Measurements from ENCODE around the gene FMN1. TPM values are rescaled to one million over a fixed set of nuclear protein-coding genes. Genes with fewer than 3 reads are reported as not detected.

FMN1 gene
- total RNA-seq, 1 experiment from 2014 or later = 3.9 TPM

DNA sequence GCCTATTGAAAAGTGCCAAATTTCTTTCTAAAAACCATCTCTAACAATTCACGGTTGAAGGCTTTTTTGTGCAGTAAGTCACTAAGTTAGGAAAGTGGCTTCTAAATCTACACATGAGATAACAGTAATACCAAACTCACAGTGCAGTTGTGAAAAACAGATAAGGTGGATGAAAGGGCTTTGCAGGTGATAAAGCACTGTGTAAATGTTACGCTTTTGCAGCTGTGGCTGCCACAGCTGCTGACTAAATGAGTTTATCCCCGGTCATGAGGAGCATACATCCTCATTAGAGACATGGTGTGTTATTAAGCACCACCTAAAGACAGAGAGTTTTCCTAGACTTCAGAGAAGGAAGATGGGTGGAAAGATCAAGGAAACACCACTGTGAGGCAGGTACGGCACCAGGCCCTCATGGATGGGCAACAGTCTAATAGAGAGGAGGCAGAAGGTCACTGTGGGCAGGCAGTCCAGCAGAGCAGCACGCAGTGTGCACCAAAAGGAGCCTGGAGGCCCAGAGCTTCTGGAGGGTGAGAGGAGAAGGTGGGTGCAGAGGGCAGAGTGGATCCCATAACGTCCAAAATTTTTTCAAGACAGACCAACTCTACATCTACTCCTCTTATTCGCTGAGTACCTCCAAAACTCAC is 68.5 kb downstream of the FMN1 start:
- ChIA-PET POLR2A (no interaction called here), CTCF (no interaction called here)
- Histone ChIP-seq H3K27ac (ENCODE audit: low read length) (peak overlapping the region; percentile 58; the same call in 1 of the 2 replicates), H3K27me3 (ENCODE audit: control insufficient read depth, insufficient read depth, low read length) (no peaks in the 10 kb centered on the region), H3K36me3 (ENCODE audit: control insufficient read depth, insufficient read depth, low read length) (no peaks in the 10 kb centered on the region), H3K4me1 (ENCODE audit: control insufficient read depth, insufficient read depth, low read length) (0 out of 2 replicates have a peak, but pooled peaks cover 9% of the 10 kb centered on the region), H3K9me3 (ENCODE audit: control insufficient read depth, insufficient read depth, low read depth, low read length) (no peaks in the 10 kb centered on the region), H3K4me3 (ENCODE audit: low read depth in 2 of 2, low read length in 2 of 2) (no peak overlapping the region)
- ATAC-seq (peak; percentile 63), DNase-seq (ENCODE audit: low read depth, low spot score) (no peak)
- intact Hi-C loops (cut with micrococcal nuclease; ENCODE audit: unreplicated experiment) = no loop called here
- TF ChIP-seq, protein P1, sequence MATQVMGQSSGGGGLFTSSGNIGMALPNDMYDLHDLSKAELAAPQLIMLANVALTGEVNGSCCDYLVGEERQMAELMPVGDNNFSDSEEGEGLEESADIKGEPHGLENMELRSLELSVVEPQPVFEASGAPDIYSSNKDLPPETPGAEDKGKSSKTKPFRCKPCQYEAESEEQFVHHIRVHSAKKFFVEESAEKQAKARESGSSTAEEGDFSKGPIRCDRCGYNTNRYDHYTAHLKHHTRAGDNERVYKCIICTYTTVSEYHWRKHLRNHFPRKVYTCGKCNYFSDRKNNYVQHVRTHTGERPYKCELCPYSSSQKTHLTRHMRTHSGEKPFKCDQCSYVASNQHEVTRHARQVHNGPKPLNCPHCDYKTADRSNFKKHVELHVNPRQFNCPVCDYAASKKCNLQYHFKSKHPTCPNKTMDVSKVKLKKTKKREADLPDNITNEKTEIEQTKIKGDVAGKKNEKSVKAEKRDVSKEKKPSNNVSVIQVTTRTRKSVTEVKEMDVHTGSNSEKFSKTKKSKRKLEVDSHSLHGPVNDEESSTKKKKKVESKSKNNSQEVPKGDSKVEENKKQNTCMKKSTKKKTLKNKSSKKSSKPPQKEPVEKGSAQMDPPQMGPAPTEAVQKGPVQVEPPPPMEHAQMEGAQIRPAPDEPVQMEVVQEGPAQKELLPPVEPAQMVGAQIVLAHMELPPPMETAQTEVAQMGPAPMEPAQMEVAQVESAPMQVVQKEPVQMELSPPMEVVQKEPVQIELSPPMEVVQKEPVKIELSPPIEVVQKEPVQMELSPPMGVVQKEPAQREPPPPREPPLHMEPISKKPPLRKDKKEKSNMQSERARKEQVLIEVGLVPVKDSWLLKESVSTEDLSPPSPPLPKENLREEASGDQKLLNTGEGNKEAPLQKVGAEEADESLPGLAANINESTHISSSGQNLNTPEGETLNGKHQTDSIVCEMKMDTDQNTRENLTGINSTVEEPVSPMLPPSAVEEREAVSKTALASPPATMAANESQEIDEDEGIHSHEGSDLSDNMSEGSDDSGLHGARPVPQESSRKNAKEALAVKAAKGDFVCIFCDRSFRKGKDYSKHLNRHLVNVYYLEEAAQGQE (IDR thresholded peaks at IDR 0.05; ENCODE audit: insufficient read depth in 1 of 2, low read depth in 2 of 2, low read length in 1 of 2) = no peak
- no peak for TF ChIP-seq TCF7L2 (IDR thresholded peaks at IDR 0.05; ENCODE audit: low read depth, low read length)
- TF ChIP-seq POLR2AphosphoS5 (IDR thresholded peaks at IDR 0.05; ENCODE audit: low read depth, low read length) = no peak
- TF ChIP-seq, protein P2, sequence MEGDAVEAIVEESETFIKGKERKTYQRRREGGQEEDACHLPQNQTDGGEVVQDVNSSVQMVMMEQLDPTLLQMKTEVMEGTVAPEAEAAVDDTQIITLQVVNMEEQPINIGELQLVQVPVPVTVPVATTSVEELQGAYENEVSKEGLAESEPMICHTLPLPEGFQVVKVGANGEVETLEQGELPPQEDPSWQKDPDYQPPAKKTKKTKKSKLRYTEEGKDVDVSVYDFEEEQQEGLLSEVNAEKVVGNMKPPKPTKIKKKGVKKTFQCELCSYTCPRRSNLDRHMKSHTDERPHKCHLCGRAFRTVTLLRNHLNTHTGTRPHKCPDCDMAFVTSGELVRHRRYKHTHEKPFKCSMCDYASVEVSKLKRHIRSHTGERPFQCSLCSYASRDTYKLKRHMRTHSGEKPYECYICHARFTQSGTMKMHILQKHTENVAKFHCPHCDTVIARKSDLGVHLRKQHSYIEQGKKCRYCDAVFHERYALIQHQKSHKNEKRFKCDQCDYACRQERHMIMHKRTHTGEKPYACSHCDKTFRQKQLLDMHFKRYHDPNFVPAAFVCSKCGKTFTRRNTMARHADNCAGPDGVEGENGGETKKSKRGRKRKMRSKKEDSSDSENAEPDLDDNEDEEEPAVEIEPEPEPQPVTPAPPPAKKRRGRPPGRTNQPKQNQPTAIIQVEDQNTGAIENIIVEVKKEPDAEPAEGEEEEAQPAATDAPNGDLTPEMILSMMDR (IDR thresholded peaks at IDR 0.05) = no peak
- TF ChIP-seq SIN3A (IDR thresholded peaks at IDR 0.05; ENCODE audit: borderline replicate concordance, insufficient read depth, low read depth, low read length) = no peak
- BruUV-seq (replicated peaks) = no TSS peak
- in situ Hi-C loops (cut with HindIII; ENCODE audit: low pct_unique_long_range_greater_than_20kb, low sequenced_read_pairs) = no loop called here

DNA sequence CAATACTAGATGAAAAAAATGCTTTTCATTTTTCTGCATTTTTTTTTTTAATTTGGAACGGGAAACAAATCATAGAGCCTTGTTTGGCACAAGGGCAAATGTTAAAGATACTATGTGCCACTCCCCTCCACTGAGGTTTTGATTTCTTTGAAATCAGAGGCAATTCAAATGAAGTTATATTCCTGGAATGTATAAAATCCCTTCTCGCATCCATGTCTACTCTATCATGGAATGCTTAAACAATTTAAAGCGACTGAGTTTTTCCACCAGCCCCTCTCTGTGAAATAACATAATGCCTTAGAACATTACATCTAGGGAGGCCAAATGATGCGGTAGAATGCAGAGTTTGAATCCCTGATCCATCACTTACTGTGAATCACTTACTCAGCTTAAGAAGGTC is 69.7 kb downstream of the FMN1 start:
- no TSS peak for BruUV-seq (replicated peaks)
- CTCF ChIA-PET = no interaction called here
- intact Hi-C loops (cut with micrococcal nuclease; ENCODE audit: unreplicated experiment) = no loop called here
- ATAC-seq = no peak
- H3K27ac ChIP-seq (ENCODE audit: low read length) = no peak overlapping the region
- H3K4me3 ChIP-seq (ENCODE audit: low read depth in 2 of 2, low read length in 2 of 2) = no peak overlapping the region
- no peak for DNase-seq (ENCODE audit: low read depth, low spot score)
- H3K4me1 ChIP-seq (ENCODE audit: control insufficient read depth, insufficient read depth, low read length) = 0 out of 2 replicates have a peak, but pooled peaks cover 9% of the 10 kb centered on the region
- POLR2A ChIA-PET = no interaction called here
- H3K36me3 ChIP-seq (ENCODE audit: control insufficient read depth, insufficient read depth, low read length) = no peaks in the 10 kb centered on the region
- no peaks in the 10 kb centered on the region for H3K9me3 ChIP-seq (ENCODE audit: control insufficient read depth, insufficient read depth, low read depth, low read length)
- in situ Hi-C loops (cut with HindIII; ENCODE audit: low pct_unique_long_range_greater_than_20kb, low sequenced_read_pairs) = no loop called here
- TF ChIP-seq, protein P2 (IDR thresholded peaks at IDR 0.05) = no peak
- TF ChIP-seq TCF7L2 (IDR thresholded peaks at IDR 0.05; ENCODE audit: low read depth, low read length) = no peak
- no peak for TF ChIP-seq POLR2AphosphoS5 (IDR thresholded peaks at IDR 0.05; ENCODE audit: low read depth, low read length)
- TF ChIP-seq, protein P1 (IDR thresholded peaks at IDR 0.05; ENCODE audit: insufficient read depth in 1 of 2, low read depth in 2 of 2, low read length in 1 of 2) = no peak
- no peak for TF ChIP-seq SIN3A (IDR thresholded peaks at IDR 0.05; ENCODE audit: borderline replicate concordance, insufficient read depth, low read depth, low read length)
- no peaks in the 10 kb centered on the region for H3K27me3 ChIP-seq (ENCODE audit: control insufficient read depth, insufficient read depth, low read length)
